Lower leg skin (tissue), 3 donors: ENCODE results near the gene EPHB3.

Experiments
- POLR2A ChIP-seq, 2 donors: fragments of 450-650 bp; IDR thresholded peaks; one replicate each; pipeline ENCODE4 v1.6.1; 2016 to 2017; ENCODE audit warnings: antibody characterized with exemption in 2 of 2, mild to moderate bottlenecking in 1 of 2, moderate library complexity in 1 of 2
- TF ChIP-seq, protein P1 (sequence below), 3 donors: fragments of 450-650 bp; IDR thresholded peaks; one replicate each; pipeline ENCODE4 v1.5.1; 2016; ENCODE audit warnings: antibody characterized with exemption in 3 of 3, mild to moderate bottlenecking in 3 of 3, moderate library complexity in 2 of 3

- TF ChIP-seq POLR2A (IDR thresholded peaks at IDR 0.05) = no peak
- TF ChIP-seq, protein P1, sequence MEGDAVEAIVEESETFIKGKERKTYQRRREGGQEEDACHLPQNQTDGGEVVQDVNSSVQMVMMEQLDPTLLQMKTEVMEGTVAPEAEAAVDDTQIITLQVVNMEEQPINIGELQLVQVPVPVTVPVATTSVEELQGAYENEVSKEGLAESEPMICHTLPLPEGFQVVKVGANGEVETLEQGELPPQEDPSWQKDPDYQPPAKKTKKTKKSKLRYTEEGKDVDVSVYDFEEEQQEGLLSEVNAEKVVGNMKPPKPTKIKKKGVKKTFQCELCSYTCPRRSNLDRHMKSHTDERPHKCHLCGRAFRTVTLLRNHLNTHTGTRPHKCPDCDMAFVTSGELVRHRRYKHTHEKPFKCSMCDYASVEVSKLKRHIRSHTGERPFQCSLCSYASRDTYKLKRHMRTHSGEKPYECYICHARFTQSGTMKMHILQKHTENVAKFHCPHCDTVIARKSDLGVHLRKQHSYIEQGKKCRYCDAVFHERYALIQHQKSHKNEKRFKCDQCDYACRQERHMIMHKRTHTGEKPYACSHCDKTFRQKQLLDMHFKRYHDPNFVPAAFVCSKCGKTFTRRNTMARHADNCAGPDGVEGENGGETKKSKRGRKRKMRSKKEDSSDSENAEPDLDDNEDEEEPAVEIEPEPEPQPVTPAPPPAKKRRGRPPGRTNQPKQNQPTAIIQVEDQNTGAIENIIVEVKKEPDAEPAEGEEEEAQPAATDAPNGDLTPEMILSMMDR (IDR thresholded peaks at IDR 0.05) = no peak
Observed at GRCh38 chr3:184597829-184598573, 36.4 kb downstream of the EPHB3 start.
